Ureter (tissue), 1 donor: Measurements from ENCODE around the gene ERC2. TPM values are rescaled to one million over a fixed set of nuclear protein-coding genes. Genes with fewer than 3 reads are reported as not detected.

Experiments
- DNase-seq: peaks from one replicate; pipeline ENCODE4 v3.0.0-alpha.2; 2020; ENCODE audit warnings: low spot score
- total RNA-seq: library from RNA; stranded (reverse); gene quantifications from one replicate; pipeline ENCODE4 v1.2.4, GENCODE V29; 2023
- donor health status: DM: yes; HTN: yes; CAD: no.

Gene ERC2
- total RNA-seq, 1 donor from 2014 or later, result 1.1 TPM

GRCh38 chr3:55646121-55646520 lies 822.1 kb downstream of the ERC2 start:
- DNase-seq, result no peak

- no peak for DNase-seq
Measured at GRCh38 chr3:55645422-55645821, 822.8 kb downstream of the ERC2 start.

- DNase-seq, result no peak
Measured at GRCh38 chr3:55643283-55643682, 825.0 kb downstream of the ERC2 start.

DNA sequence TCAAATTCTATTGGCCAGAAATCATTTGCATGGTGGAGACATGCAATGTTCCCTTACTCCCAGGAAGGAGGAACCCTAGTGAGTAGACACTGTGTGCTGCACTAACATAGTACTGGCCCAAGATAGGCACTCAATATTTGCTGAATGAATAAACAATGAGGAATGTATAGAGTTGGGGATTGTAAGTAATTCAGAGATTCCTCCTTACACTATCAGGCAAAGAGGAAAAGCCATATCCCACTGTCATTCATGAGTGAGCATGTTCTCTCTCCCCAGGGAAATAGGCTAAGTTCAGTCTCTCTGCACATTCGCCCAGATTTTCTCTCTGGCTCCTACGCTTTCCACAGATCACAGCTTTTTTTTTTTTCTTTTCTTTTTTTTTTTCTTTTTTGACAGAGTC lies 826.3 kb downstream of the ERC2 start:
- DNase-seq, result no peak

DNA sequence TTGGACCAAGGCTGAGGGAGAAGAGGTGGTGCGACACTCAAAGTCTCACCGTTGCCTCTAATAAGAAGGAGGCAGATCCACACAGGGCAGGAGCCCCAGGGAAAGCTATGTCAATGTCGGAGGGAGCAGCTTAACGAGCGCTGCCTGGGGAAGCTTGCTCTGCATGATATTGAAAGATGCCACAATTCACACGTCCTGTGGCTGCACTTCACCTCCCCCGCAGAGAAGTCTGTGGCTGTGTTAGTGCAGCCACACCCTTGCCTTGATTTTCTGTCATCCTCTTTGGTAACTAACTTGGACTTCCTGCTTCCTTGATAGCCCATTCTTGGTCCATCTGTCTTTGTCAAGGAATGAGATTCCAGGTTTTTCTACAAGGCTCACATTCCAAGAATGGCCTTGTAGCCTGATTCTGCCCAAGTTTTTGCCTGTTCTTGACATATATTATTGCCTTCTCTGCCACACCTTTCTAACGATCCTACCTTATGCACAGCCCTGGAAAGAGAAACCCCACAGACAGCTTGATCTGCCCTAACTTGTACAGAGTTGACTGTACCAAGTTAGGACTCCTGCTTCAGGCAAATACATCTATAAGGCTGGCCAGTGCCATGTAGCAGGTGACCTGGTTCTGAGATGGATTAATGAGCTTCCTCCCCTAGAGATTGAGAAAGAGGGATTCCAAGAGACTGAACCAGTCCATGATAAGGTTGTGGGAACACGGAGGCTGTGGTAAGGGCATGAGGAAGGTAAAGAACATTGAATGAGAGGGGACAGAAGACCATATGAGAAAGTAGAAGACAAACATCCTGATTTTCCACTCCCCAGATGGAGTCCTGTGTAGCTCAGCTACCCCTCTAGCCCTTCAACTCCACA lies 828.1 kb downstream of the ERC2 start:
- no peak for DNase-seq

- no peak for DNase-seq
Measured at GRCh38 chr3:55639143-55639542, 829.1 kb downstream of the ERC2 start.

GRCh38 chr3:55637906-55638638 lies 830.2 kb downstream of the ERC2 start:
- DNase-seq, result no peak

DNA sequence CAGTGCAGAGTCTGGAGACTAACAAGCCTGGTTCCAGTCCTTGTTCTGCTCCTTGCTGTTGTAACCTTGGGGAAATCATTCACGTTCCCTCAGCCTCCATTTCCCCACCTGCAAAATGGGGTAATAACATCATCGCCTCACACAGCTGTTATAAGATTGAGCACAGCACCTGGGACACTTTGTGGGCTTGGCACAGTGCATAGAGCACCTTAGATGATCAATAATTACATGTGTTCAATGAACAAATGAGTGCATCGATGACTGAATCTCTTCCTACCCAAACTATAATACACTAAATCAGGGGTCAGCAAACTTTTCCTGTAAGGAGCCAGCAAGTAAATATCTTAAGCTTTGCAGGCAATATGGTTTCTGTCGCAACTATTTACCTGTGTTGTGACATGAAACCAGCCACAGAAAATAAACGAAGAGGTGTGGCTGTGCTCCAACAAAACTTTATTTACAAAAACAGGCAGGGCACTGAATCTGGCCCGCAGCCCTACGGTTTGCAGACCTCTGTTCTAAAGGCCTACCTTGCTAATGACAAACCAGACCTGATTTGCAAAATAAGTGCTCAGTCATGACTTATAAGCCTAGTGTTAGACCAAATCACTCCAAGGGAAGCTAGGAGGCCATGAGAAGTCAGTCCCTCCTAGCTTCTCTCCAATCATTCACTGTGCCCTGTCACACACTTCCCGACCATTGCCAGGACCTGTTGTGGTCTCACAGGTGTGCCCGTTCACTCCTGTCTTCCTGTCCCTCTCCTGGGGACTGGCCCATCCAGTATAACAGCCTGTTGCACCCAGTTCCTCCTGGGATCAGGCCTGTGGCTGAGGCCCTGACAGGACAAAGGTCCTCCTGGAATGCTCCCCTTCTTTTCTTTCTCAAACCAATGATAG lies 831.7 kb downstream of the ERC2 start:
- DNase-seq, result peak; percentile 73

- DNase-seq, result no peak
Measured at GRCh38 chr3:55634345-55634744, 833.9 kb downstream of the ERC2 start.

GRCh38 chr3:55633333-55633732 lies 834.9 kb downstream of the ERC2 start:
- no peak for DNase-seq

GRCh38 chr3:55631766-55632331 lies 836.4 kb downstream of the ERC2 start:
- DNase-seq, result no peak

DNA sequence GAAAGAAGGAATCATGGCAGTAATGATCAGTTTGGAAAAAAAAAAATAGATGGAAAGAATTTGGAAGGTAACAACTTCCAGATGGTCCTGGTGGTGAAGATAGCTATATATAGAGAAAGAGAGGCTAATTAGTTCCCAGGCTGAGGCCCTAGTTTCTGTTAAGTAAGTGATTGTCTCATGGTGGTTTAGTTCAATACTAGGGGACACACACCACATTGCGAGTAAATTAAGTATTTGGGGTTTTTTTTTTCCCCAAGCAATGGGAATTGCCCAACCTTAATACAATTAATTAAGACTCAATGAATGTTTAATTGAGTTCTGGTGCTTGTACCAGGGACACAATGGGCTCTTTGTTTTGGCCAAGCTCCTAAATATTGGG lies 837.4 kb downstream of the ERC2 start:
- DNase-seq, result no peak

DNA sequence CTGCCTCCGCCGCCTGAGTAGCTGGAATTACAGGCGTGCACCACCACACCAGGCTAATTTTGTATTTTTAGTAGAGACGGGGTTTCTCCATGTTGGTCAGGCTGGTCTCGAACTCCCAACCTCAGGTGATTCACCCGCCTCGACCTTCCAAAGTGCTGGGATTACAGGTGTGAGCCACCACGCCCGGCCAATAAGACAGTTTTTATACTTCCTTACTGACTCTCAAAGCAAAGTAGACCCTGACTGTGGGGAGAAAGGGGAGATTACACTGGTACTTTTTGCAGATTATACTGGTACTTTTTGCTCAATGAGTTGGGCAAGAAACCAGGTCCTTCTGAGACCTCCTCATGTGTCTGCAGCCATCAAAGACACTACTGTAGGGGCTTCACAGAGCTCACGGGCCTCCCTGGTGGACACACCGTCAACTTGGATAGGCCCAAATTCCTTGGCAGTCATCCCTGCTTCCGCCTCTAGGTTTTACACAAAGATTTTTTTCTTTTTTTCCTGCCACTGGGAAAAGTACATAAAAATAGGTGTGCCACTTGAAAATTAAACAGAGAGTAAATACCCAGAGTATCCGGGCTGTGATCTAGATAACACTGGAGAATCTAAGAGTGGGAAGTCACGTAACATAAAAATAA lies 837.9 kb downstream of the ERC2 start:
- no peak for DNase-seq

DNA sequence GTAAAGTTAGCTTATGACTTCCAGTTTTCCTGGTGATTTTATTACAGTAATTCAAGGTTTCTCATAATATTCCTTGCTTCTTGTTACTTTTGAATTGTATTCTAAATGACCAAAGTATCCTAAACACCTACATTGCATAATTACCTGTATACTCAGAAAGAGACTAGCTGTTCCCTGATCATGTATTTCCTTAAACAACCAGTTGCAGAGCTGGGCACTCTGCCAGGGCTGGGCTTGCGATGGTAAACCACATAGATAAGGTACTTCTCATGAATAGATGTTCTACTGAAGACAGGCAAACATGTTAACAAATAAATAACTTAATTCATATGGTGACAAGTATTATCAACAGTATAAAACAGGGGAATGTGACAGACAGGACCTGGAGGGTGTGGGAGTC lies 838.8 kb downstream of the ERC2 start:
- peak; percentile 73 for DNase-seq

- DNase-seq, result no peak
Measured at GRCh38 chr3:55626279-55626665, 842.0 kb downstream of the ERC2 start.

DNA sequence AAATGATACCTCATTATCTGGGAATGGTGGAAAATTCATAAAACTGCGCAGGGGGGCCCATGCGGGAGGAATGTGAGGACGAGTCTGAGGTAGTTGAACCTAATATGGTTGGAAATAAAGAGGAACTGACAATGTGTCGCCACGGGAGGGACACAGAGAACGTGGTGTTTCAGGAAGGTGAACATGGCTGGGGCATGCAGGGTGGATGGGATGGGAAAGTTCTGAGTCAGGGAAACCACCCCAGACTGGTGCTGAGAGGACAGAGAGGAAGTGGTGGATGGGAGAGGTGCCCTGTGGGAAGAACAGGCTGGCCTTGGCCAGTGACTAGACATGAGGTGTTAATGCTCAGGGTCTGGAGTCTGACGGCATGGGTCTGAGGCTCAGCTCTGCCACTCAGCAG lies 844.0 kb downstream of the ERC2 start:
- DNase-seq, result no peak

DNA sequence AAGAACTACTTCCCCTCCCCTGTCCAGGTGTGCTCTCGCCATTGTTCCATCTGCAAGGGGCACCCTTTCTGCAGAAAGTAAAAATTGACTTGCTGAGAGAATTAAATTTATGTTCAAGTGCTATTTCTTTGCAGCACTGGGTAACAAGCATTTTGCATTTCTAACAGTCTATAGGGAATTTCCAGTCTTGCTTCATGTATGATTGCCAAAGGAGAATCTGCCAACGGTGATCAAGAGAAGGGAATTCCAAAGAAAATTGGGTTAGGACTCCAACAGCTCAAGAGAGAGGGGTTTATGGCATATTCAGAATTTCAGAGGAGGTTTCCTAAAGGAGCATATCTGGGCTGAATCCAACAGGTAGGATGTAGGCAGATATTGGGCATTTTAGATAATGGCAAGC lies 844.5 kb downstream of the ERC2 start:
- no peak for DNase-seq

GRCh38 chr3:55622733-55623132 lies 845.5 kb downstream of the ERC2 start:
- DNase-seq, result no peak

- no peak for DNase-seq
Measured at GRCh38 chr3:55622116-55622515, 846.2 kb downstream of the ERC2 start.

DNA sequence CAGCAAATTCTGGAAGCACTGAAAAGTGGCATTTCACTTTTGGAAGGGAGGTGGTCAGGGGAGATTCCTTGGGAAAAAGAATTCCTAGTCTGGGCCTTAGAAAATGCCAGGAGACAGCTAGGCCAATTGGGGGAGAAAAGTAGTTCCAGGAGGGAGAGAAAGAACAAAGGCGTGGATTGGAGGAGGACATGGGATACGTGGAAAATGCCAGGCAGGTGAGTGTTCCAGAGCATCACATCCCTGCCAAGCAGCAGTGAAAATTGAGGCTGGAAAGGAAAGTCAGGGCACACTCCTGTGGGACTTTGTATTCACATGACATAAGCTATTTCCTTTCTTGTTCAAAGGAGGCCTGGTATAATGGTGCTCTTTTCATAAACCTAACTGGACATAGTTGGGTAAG lies 846.6 kb downstream of the ERC2 start:
- DNase-seq, result no peak

DNA sequence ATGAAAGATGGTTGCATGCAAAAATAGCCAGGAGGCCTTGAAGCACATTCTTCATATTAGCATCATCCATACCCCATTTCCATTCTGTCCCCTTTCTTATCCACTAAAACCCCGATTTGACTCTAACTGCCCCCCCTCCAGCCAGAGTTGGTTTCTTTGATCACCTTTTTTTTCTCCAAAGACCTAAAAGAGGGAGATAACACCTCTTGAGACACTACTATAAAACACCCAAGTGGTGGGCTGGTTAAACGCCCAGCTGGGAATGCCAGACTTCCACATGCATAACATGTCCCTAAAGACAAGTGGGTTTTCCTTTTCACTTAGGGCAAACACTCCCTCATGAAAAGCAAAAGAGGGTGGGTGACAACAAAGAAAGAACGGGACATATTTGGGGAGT lies 847.2 kb downstream of the ERC2 start:
- no peak for DNase-seq
